Measurements from ENCODE around the gene TRIM62.

The TRIM62 gene

DNA sequence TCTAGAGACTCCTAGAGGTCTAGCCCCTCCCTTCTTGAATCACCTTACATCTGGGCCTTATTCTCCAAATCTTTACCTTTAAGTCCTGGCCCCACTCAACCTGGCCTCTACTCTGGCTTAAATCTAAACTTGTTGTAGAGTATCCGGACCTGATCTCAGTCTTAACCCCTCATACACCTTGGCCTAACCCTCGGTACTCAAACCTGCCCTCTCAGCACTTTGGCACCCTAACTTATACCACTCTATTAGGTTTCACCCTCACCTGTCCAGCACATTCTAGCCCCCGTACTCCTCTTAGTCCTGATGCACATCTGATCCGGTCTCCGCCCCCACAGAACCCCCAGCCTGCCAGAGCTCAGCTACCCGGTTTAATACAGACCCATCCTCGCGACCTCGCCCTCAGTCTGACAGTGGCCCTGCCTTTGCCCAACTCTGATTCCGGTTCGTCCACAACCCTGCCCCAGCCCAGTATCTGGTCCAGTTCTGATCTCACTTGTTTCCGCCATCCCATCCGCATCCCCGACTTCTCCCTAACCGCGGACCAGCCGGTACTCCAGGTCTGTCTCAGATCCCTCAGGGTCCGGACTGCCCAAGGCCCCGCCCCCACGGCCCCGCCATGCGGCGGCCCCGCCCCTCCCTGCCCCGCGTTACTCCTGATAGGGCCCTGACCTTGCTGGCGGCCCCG, 1.5 kb downstream of the TRIM62 start:
- no peak for DNase-seq

DNA sequence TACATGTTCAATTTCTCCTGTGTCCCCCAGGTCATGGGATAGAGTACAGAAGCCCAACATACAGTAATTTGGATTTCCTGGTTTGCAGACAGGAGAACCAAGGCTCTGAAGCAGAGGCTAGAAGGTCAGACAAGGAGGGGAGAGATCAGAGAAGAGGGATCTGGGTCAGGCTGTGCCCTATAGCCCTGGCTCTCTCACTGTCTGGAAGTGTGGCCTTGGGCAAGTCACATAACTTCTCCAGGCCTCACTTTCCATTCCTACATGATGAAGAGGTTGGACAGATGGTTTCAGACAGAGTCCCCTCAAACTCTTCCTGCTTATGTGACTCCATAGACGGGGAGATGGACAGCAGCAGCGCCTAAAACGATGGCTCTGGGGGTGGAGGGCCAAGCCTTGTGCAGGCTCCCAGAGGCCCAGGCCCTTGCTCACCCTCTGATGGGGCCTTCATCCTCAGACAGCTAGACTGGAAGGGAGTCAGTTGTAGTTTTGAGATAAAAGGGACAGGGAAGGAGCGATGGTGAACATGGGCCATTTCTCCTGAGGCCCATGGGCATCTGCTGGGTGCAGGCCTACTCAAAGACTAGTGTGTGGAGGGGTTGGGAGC, 2.9 kb downstream of the TRIM62 start:
- no peak for DNase-seq

GRCh38 chr1:33177996-33178540, 3.8 kb downstream of the TRIM62 start:
- DNase-seq, result no peak

DNA sequence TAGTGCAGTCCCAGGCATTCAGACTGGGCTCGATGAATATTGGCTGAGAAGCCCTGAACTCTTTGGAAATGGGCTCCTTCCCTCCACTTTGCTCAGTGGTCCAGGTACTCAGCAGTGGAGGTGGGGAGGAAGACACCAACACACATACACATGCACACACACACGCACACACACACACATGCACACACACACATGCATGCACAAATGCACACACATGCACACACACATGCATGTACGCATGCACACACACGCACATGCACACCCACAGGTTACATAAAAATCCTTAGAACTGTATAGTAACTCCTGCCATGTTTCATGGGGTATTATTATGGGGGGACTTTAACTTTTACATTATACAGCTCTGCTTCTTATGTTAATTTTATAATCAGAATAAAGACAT, 5.0 kb downstream of the TRIM62 start:
- DNase-seq, result no peak

GRCh38 chr1:33176362-33176850, 5.4 kb downstream of the TRIM62 start:
- DNase-seq, result no peak

DNA sequence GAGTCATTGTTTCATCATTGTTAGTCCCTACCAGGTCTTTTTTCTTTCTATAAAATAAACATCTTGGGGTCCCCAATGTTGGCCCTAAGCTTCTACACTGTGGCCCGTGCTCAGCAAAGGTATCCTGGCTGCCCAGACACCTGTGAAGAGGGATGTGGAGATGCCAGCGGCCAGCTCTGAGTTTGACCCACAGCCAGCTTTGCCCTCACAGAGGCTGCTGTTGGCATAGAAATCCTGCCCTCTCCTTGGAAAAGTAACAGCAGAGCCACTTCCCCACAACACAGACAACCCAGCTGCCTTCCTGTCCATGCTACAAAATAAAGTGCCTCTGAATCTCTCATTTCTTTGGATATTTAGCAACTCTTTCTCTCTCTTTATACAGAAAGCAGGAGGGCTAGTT, 6.0 kb downstream of the TRIM62 start:
- DNase-seq, result no peak

- no peak for DNase-seq
Observed at GRCh38 chr1:33173091-33173490, 8.8 kb downstream of the TRIM62 start.

GRCh38 chr1:33171977-33172813, 9.6 kb downstream of the TRIM62 start:
- no peak for DNase-seq

DNA sequence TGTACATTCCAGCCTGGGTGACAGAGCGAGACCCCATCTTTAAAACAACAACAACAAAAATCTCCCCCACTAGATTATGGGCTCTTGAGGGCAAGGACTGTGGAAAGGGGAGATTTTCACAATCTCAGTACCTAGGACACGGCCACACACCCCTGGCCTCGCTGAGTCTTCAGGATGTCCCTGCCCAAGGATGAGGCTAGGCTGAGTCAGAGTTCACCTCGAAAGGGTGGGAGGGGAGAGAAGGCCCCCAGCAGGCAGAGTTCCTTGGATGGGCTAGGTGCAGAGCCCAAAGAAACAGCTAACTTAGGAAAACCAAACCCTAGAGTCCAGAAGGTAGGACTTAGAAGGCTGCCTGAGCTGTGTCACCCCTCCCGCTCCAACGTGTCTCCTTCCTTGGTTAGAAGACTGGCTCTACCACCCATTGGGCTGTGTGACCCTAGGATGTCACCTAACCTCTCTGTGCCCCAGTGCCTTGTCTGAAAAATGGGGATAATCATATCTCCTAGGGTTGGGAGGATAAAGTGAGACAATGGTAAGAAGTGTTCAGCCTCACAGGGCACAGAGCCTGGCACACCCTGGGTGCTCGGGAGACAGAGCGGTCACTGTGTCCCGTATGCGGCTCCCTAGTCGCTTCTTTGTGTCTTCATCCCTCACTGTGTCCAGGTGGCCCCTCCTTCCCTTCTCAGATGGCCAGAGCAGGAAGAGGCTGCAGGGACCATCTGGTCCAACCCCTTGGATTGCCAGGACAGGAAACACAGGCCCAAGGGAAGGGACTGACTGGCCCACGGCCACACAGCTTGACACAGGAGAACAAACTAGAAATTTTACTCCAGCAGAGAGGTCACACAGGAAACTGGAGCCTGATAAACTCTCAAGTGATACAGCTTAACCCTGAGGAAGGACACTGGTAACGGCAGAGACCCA, 11.2 kb downstream of the TRIM62 start:
- DNase-seq, result no peak

- DNase-seq, result no peak
Observed at GRCh38 chr1:33169290-33170055, 12.4 kb downstream of the TRIM62 start.

GRCh38 chr1:33168556-33169289, 13.1 kb downstream of the TRIM62 start:
- no peak for DNase-seq

- no peak for DNase-seq
Observed at GRCh38 chr1:33167650-33168447, 14.0 kb downstream of the TRIM62 start.

- DNase-seq, result no peak
Observed at GRCh38 chr1:33165809-33166208, 16.0 kb downstream of the TRIM62 start.

- DNase-seq, result no peak
Observed at GRCh38 chr1:33165209-33165608, 16.6 kb downstream of the TRIM62 start.

- no peak for DNase-seq
Observed at GRCh38 chr1:33163621-33164519, 18.0 kb downstream of the TRIM62 start.

- no peak for DNase-seq
Observed at GRCh38 chr1:33162141-33162540, 19.7 kb downstream of the TRIM62 start.

- peak; percentile 79 for DNase-seq
Observed at GRCh38 chr1:33161061-33161681, 20.7 kb downstream of the TRIM62 start.

DNA sequence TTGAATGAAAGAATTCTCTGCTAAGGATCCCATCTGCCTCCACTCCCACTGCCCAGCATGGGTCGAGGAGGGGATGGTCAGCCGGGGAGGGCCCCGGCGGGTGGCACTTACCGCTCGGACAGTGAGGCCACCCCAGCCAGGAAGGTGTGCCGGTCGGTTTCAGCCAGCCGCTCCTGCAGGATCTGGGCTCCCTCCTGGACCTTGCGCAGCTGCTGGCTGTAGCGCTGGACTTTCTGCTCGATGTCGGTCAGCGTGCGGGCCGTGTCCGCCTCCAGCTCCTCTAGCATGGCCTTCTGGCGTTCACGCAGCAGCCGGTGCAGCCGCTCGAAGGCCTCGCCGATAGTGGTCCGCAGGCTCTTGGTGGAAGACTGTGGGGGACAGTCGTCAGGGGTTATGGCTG, 22.3 kb downstream of the TRIM62 start:
- no peak for DNase-seq
